HG02678 (cell line): Measurements from ENCODE around the gene CFAP20.

ENCODE experiments used
- ATAC-seq: cut with Tn5 transposase; IDR thresholded peaks from one replicate; pipeline ENCODE4 v1.9.1; 2021; ENCODE audit warnings: mild to moderate bottlenecking, moderate library complexity; ENCODE audit not compliant: unreplicated experiment

The CFAP20 gene

DNA sequence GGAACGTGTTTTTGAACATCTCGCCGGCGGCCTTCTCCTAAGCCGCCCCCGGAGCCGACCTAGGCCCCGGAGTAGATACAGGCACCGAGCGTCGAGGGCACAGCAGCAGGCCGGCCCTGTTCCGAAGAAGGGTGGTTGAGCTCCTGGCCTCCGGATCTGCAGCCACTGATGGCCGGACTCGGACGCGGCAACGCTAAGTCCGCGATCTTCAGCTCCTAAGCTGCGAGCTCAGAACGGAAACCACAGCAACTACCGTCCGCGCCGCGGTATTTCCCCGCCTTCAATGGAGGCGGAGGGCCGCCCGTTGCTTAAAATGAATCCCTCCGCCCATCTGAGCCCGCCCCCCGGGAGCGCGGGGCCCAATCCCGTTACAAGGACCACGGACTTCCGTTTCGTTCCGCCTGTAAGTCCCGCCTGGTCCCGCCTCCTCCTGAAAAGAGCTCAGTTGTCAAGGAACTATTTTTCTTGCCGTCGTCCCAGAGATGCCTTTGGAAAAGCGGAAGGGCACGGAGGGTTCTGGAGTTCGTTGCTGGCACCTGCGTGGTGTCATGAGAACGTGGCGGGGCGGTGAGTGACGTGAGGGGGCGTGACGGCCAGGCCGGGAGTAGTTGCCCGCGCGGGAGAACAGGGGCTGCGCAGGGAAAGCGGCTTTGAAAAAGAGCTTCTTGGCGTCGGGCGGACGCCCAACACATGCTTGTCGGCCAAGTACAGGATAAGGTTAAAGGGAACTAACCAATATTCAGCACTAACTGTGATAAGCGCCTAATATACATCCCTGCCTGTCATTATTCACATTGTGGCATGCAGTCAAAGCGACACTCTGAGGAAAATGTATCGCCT, at the start of gene CFAP20:
Gene CFAP20, minus strand, starts transcription at position 285 of the 840 bp plus-strand sequence. Its CDS starts 266 bp downstream, at position 19.
- peak; percentile 87 for ATAC-seq

DNA sequence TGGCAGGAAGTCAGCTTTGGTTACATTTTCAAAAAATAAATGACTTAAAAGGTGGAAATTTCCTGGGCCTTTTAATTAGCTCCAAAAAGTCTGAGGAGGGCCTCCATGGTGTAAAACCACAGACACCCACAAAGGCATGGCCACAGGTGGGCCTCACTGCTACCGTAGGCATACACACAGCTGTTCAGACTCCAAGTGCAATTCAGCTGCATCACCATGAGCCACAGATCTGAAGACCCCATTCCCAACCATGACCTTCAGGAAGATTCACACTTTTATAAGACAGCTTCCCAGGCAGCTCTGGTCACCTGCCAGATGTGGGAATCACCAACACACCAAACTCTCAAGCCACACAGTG, 48.2 kb upstream of the CFAP20 start:
- no peak for ATAC-seq

- no peak for ATAC-seq
Observed at GRCh38 chr16:58176608-58177352, 47.6 kb upstream of the CFAP20 start.

- no peak for ATAC-seq
Observed at GRCh38 chr16:58170223-58170622, 41.0 kb upstream of the CFAP20 start.

DNA sequence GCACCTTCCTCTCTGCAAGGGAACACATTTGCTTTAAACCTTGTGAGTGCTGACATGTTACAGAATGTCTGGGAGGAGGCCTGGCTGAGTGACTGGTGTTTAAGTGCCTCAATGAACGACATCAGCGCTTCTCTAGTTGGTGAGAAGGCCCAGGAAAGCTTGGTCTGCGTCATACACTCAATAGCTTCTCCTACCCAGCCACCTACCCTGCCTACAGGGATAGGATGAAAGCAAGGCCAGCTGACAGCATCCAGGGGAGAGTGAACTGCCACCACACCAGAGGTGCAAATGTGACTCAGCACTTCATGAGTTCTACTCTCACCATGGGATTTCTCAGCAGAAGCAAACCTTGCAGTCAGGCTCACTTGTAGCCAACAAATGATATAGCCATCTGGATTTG, 31.7 kb upstream of the CFAP20 start:
- no peak for ATAC-seq

DNA sequence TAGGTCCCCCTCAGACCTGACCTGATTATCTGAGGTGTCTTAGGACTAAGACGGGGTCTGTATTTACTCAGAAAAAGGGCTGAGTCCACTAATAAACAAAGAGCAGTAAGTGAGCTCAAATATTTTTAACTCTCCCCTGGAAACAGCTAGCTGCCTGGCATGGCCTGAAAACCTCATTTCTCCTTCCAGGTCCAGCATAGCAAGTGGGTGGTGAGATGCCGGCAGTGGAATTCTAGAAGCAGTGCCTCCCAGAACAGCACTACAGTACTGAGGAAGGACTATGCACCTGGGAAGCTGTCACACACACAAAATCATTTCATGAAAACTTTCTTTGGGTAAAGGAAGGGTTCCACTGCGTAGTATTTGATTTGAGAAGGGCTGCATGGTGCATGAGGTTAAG, 29.5 kb upstream of the CFAP20 start:
- ATAC-seq: no peak

DNA sequence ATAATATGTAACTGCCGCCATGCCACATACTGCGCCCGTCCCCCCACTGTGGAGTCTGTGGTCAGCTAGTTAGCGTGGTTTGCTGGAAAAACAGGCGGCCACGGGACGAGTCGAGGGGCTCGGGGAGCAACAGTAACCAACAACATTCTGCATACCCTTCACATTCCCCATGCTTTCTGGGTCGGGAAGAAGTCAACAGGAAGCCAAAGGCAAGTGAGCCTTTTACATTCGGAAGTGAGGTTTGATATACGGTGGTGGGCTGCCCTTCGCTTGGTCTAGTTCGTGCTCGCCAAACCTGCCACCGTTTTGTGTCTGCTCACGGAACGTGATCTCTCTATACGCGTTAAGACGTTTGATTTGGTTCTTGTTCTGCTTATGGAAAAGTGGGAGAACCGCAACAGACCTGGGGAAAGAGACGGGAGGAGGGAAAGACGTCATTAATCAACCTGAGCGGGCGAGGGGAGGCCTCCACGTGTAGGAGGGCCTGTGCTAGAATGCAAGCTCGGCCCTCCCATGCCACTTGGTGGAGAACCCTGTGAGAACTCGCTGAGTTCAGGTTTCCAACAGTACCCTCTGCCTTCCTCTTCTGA, 28.9 kb upstream of the CFAP20 start:
- no peak for ATAC-seq

- no peak for ATAC-seq
Observed at GRCh38 chr16:58157239-58157638, 28.1 kb upstream of the CFAP20 start.

GRCh38 chr16:58155839-58156238, 26.7 kb upstream of the CFAP20 start:
- ATAC-seq: no peak

DNA sequence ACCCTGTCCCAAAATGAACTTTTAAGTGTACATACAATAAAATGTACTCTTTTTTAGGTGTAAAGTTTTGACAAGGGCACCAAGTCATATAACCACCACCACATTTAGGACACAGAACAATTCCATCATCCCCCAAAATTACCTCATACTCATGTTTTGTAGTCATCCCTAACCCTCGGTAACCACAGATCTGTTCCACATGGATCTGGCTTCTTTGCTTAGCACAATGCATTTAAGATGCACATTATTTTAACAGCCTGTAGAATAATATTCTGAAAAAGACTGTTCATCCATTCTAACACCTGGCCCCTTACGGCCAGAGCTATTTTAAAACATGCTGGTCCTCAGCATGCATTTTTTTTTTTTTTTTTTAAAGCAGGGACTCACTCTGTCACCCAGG, 25.2 kb upstream of the CFAP20 start:
- no peak for ATAC-seq

DNA sequence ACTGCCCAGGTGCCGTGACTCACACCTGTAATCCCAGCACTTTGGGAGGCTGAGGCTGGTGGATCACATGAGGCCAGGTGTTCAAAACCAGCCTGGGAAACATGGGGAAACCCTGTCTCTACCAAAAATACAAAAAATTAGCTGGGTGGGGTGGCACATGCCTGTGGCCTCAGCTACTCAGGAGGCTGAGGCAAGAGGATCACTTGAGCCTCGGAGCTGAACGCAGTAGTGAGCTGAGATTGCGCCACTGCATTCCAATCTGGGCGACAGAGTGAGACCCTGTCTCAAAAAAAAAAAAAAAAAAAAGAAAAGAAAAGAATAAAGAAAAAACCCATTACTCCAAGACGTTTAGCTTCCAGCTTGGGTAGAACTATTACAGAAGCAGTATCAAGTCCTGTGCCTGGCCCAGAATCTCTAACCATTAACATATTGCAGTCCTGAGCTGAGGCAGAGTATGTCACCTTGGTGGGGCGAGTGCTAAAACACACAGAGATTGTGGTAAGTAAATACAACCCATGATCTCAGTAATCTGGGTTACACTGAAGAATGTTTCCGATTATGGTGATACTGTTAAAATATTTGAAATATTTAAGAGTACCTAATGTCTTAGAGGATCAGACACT, 23.2 kb upstream of the CFAP20 start:
- ATAC-seq: no peak

- ATAC-seq: no peak
Observed at GRCh38 chr16:58148526-58148925, 19.3 kb upstream of the CFAP20 start.

- ATAC-seq: no peak
Observed at GRCh38 chr16:58148099-58148498, 18.9 kb upstream of the CFAP20 start.

DNA sequence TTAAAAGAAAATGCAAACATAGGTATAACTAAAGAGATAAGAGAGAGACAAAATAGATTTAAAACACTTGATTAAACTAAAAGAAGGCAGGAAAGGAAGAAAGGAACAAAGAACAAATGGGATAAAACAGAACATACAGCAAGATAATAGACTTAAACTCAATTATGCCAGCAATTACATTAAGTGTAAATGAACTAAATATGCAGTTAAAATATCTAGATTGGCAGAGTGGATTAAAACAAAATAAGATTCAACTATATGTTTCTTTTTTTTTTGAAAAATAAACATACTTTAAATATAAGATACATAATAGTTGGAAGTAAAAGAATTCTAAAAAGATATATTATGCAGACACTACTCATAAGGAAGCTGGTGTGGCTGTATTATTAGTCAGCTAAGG, 9.7 kb upstream of the CFAP20 start:
- no peak for ATAC-seq

DNA sequence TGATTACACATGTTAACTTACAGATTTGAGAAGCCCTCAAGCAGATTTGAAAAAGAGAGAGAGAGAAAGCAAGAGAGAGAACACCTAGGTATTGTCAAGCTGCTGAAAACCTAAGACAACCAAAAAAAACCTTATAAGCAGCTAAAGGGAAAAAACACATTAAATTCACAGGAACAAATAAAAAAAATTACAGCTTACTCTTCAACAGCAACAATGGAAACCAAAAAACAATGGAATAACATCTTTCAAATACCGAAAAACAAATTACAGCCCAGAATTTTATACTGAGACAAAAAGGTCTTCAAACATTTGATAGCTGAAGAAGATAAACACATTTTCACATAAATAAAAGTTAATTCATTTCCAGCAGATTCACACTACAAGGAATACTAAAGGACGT, 8.4 kb upstream of the CFAP20 start:
- ATAC-seq: no peak

DNA sequence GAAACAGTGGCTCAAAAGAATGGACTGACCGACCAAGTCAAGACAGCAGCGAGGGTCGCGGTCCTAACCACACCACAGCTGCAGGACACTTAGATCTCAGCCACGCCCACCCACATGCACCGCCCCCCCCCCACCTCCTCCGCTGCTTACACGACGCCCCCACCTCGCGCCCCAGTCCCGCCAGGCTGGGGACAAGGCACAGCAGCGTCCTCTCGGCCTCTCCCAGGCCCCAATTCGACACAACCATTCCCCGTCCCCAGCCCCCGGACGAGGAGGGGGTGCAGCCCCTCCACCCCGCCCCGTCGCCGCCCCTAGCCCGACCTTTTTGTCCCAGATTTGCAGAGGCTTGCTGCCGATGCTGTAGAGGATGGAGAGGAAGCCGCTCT, 477 bp downstream of the CFAP20 start:
- ATAC-seq: peak; percentile 5

DNA sequence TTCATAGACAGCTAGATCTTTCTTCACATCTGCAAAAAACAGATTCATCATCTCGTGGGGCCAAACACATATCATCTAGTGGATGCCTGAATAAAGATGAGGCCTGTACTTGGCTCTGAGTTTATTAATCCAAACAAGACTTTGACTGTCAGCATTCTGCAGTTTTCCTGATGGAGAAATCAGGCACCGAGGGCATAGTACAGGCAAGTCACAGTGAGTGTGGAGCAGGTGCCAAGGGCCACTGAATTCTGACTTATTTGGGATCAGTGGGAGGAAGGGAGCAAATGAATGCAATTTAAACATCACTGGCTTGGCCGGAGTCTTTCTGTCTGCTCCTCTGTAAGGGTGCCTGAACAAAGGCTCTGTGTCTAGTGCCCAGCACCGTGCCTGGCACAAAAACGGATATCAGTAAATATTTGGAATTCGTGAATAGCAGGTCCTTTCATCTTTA, 975 bp downstream of the CFAP20 start:
- ATAC-seq: no peak

DNA sequence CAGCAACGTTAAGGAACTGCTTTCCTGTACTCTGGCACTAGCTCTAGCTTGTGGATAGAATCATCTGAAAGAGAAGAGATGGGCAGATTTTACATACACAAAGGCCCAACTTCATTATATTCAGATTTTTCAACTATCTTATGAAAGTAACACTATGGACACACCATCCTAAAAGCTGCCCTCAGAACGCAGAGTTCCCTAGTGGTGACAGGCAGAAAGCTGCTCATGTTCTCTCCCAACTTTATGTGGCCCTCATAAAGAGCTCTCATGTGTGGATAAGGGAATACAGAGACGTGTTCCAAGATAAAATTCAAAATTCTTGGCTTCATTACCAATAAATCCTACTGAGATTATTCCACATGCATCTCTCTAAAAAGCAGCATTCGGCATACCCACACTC, 1.5 kb downstream of the CFAP20 start:
- ATAC-seq: no peak

DNA sequence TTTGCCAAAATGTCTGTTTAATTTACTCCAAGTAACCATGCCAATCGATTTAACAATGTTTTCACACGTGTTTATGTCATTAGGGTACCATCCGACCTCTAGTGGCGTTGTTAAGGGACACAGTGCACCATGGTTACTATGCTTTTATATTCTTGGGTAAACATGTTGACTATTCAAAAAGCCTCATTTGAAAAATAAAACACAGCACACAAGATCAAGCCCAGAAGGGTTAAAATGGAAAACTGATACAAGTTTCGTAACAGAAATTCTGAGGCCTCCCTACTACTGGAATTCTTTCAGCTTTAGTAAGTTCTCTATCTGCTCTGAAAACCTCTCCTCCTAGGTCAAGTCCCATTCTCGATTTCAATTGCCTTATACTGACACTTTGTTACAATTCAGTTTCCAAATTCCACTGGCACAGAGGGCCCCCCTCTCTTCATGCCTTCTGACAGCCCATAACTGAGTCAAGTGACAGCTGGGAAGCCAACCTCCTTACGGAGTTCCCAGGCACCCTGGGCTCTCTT, 2.1 kb downstream of the CFAP20 start:
- no peak for ATAC-seq

DNA sequence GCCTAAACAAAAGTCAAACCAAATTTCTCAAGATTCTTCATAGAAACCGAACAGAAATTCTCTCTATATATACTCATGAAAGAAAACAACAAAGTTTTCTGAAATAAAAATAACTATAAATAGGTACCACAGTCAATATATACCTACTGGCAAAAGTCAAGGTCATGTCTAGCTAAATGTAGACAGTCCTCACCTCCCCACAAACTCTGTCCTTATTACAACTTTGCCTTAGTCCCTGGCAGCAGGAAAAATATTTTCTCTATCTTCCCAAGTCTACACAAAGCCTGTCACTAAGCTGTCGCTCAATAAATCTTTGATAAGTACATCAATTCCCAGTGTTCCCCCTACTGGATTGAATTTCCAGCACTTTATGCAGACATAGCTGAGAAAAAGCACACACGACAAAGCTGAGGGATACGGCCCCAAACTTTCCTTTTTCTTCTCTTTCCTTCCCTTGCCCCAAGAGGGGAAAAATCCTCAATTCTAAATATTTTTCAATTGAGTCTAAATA, 2.7 kb downstream of the CFAP20 start:
- no peak for ATAC-seq

DNA sequence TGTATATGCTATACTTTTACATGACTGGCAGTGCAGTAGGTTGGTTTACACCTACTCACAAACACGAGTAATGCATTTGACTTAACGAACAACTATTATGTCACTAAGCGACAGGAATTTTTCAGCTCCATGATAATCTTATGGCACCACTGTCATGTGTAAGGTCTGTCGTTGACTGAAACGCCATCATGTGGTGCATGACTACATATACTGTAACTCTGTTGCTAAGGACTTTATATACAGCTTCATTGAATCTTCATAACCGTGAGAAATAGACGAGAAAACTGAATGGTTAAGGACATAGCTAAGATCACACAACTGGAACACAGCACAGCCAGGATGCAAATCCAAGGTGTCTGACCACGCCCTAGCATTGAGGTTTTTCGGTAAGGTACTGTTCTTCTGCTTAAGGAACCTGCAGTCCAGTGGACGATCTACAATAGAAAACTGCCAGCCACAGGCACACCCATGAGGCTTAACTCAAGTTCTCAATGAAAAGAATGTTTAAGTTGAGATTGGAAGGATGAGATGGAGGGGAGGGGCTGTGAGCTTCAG, 3.3 kb downstream of the CFAP20 start:
- no peak for ATAC-seq
